C4-2B (cell line): ENCODE measurements around the gene DPH7.

Experiments used
- H3K27ac ChIP-seq: fragments of 450-650 bp; 2 replicates; pipeline ENCODE4 v1.5.1; 2017
- ZFX ChIP-seq: fragments of 450-650 bp; IDR thresholded peaks from 2 replicates; pipeline ENCODE4 v1.6.1; 2017
- TF ChIP-seq, protein P1 (sequence below): fragments of 450-650 bp; conservative IDR thresholded peaks from 2 replicates; pipeline ENCODE4 v1.5.1; 2017; ENCODE audit warnings: mild to moderate bottlenecking

The DPH7 gene

GRCh38 chr9:137551264-137552021, 27.3 kb downstream of the DPH7 start, which contains the start of gene MRPL41:
Gene MRPL41, plus strand, starts transcription at chr9:137551879. Its CDS starts 203 bp downstream, at chr9:137552082.
- no peak for TF ChIP-seq ZFX
- TF ChIP-seq, protein P1, sequence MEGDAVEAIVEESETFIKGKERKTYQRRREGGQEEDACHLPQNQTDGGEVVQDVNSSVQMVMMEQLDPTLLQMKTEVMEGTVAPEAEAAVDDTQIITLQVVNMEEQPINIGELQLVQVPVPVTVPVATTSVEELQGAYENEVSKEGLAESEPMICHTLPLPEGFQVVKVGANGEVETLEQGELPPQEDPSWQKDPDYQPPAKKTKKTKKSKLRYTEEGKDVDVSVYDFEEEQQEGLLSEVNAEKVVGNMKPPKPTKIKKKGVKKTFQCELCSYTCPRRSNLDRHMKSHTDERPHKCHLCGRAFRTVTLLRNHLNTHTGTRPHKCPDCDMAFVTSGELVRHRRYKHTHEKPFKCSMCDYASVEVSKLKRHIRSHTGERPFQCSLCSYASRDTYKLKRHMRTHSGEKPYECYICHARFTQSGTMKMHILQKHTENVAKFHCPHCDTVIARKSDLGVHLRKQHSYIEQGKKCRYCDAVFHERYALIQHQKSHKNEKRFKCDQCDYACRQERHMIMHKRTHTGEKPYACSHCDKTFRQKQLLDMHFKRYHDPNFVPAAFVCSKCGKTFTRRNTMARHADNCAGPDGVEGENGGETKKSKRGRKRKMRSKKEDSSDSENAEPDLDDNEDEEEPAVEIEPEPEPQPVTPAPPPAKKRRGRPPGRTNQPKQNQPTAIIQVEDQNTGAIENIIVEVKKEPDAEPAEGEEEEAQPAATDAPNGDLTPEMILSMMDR: peak; percentile 59
- peak within 1 kb of the TSS; percentile 92 for H3K27ac ChIP-seq

- peak overlapping the region; percentile 92 for H3K27ac ChIP-seq
These were observed 27.8 kb downstream of the DPH7 start for GRCh38 chr9:137550958-137551263.

DNA sequence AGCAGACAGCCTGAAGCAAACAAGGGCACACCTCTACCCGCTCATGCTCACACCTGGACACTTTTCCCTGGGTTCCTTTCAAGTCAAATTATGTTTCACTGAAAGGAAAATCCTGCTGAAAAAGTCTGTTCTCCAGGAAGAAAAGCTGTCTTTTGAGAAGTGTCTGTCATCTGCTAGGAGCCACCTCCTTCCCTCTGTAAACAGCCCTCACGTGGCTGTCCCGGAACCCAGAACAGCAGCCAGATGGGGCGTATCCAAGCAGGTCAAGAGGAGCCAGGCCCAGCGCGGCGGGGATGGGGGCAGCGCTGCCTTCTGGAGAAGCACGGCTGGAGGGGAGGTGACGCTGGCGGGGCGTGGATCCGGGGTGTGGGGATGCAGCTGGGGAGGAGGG, 28.5 kb downstream of the DPH7 start, which contains the start of gene PNPLA7:
TSS of gene PNPLA7 (minus strand) at position 172 of the 391 bp plus-strand sequence. CDS start 205 bp downstream, outside the sequence.
- TF ChIP-seq, protein P1: no peak
- TF ChIP-seq ZFX: no peak
- peak within 1 kb of the TSS; percentile 92 for H3K27ac ChIP-seq

GRCh38 chr9:137547687-137548543, 30.8 kb downstream of the DPH7 start:
- TF ChIP-seq, protein P1: no peak
- TF ChIP-seq ZFX: no peak
- H3K27ac ChIP-seq: peak overlapping the region; percentile 89

GRCh38 chr9:137545123-137545522, 33.6 kb downstream of the DPH7 start:
- TF ChIP-seq ZFX: no peak
- TF ChIP-seq, protein P1: no peak
- H3K27ac ChIP-seq: no peak overlapping the region

- no peak overlapping the region for H3K27ac ChIP-seq
- no peak for TF ChIP-seq ZFX
- TF ChIP-seq, protein P1: no peak
These were observed 34.5 kb downstream of the DPH7 start for GRCh38 chr9:137544176-137544760.

- TF ChIP-seq, protein P1: no peak
- TF ChIP-seq ZFX: no peak
- no peak overlapping the region for H3K27ac ChIP-seq
These were observed 35.3 kb downstream of the DPH7 start for GRCh38 chr9:137543237-137543963.
